ENCODE data around the gene WWOX.
"Not testable (repeated sequence)": the region's sequence is repeated elsewhere in the genome, so short reads cannot be mapped to it uniquely, and the experiment has no call there.

Gene WWOX

GRCh38 chr16:79188739-79189122 is 1089.3 kb downstream of the WWOX start:
- no peak for DNase-seq

GRCh38 chr16:79190542-79190941 is 1091.1 kb downstream of the WWOX start:
- DNase-seq: no peak

GRCh38 chr16:79191933-79192332 is 1092.5 kb downstream of the WWOX start:
- DNase-seq: no peak

DNA sequence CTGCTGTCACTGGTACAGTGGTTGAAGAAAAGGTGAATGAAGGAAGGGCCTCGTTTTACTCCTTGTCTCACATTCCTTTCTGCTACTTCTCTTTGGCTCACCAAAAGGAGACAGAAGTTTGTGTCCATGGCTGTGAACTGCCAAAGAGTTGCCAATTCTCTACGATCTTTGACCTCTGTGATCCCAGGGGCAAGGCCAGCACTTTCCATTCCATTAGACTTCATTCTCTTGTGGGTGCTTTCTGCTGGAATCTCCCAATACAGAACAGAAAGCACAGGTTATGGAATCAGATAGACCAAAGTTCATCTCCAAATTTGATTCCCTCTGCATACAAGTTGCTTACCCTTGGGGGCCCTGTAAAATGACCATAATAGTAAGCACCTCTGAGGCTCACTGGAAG is 1093.5 kb downstream of the WWOX start:
- no peak for DNase-seq

GRCh38 chr16:79194291-79194690 is 1094.8 kb downstream of the WWOX start:
- no peak for DNase-seq

DNA sequence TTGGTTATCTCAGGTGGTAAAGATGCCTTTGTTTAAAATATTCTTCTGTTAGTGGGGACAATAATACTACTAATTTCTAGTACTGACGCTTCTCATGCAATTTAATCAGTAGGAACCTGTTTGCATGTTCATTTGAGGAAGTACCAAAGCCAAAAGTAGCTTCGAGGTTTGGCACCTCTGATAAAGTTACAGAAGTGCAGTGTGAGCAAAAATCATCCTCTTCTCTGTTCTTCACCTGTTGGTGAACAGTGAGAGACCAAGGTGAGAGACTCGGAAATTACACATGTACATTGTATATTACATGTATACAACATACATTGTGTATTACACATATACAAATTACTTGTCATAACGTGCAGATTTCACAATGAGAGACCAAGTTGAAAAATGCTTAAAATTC is 1096.5 kb downstream of the WWOX start:
- DNase-seq: no peak

DNA sequence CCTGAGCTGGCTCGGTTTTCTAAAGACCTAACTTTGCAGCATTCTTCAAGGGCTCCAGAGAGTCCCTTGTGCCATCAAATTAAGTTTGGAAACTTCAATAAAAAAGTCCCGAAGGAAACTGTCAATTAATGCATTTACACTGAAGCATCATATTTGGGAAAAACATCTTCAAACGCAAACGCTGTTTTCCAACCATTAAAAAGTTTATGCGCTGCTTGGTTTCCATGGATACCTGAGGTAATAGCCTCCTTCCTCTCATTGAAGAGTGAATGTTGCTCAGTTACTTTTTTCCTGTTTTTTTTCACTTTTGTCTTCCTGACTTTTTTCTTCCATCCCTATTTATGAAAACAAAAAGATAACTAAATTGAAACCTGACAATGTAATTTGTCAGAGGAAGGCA is 1102.0 kb downstream of the WWOX start:
- DNase-seq: no peak

- no peak for DNase-seq
Measured at GRCh38 chr16:79202977-79203376, 1103.5 kb downstream of the WWOX start.

- DNase-seq: no peak
Measured at GRCh38 chr16:79204486-79204885, 1105.0 kb downstream of the WWOX start.

DNA sequence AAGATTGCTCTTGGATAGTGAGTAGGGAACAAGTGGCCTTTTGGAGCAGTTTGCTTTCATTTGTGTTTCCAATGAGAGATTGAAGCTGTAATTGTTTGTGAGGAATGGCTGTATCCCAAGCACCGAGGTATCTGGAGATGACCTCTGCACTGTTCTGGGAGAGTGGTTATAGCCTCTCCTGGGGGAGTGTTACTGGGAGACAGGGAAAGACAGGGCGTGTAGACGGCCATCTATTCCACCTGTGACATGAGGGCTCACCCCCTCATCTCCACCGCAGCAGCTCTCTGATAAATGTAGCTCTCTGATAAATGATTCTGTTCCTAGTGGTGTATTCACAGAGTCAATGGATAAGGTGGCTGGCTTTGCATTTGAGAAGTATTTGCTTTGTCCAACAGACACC is 1107.4 kb downstream of the WWOX start:
- no peak for DNase-seq

DNA sequence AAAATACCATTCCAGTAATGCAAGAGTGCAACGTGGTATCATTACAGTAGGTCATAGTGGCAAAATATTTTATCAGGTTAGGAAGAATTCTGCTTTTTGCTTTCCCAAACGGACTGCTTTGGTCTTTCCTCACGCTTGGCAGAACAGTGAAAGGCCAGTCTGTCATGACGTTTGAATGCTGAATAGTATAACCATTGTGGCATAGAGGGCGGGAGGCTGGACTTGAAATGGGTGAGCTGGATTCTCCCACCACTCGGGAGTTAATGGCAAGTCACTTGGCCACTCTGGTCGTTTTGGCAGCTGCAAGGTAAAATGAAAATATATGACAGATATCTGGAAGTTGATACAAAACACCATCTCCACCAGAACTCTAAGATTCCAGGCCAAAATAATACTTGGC is 1109.9 kb downstream of the WWOX start:
- DNase-seq: no peak

GRCh38 chr16:79210607-79211006 is 1111.2 kb downstream of the WWOX start:
- DNase-seq: no peak

DNA sequence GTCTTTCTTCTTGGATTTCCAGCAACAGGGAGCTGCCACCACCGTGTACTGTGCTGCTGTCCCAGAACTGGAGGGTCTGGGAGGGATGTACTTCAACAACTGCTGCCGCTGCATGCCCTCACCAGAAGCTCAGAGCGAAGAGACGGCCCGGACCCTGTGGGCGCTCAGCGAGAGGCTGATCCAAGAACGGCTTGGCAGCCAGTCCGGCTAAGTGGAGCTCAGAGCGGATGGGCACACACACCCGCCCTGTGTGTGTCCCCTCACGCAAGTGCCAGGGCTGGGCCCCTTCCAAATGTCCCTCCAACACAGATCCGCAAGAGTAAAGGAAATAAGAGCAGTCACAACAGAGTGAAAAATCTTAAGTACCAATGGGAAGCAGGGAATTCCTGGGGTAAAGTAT is 1112.1 kb downstream of the WWOX start:
- no peak for DNase-seq

GRCh38 chr16:79212114-79212791 is 1112.8 kb downstream of the WWOX start:
- DNase-seq: no peak

DNA sequence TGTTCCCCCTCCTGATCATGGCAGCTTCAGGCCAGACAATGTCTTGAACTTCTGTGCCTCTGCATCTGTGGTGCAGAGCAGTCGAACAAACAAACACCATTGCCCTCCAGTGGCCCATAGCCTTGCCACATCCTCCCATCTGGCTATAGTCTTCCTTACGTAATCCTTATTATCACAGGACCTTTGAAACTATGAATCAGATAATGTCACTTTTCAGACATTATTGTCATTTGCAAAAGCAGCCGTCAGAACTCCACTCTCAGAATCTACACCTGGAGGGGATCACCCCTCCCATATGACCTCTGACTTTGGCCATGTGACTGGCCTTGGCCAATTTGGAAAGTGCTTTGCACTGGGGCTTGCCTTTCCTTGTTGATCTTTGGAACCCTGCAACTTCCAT is 1113.8 kb downstream of the WWOX start:
- no peak for DNase-seq

DNA sequence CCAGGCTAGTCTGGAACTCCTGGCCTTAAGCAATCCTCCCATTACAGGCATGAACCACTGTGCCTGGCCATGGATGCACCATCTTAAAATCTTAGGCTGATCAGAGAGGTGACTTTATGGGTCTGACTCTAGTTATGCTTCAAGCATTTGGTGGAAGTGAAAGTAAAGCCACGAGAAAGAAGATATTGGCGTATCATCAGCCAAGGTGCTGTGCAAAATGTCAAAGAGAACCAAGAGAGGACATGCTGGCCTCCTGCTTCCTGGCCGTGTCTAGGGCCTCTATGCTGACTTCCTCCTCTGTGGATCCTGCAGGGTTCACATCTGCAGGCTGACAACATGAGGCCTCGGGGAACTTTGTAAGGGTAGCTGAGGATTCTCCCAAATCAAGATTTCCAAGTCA is 1115.8 kb downstream of the WWOX start:
- no peak for DNase-seq

GRCh38 chr16:79217375-79218011 is 1118.0 kb downstream of the WWOX start:
- no peak for DNase-seq

DNA sequence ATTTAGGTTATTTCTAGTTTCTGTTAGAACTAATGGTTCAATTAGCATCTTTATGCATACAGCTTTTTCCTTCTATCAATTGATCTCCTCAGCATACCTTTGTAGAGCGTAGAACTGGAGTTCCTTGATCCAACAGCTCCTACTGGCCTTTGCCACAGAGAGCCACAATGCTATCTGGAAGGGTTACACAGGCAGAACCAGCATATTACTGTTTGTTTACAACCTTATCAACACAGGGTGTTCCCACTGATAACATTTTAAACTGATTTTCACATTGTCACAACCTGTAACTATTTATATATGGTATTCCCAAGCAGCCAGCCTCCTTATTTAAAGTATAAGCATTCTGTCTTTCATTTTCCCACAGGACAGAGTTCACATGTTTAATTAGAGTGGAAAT is 1118.9 kb downstream of the WWOX start:
- no peak for DNase-seq

- DNase-seq: not testable (repeated sequence)
Measured at GRCh38 chr16:79225994-79226393, 1126.5 kb downstream of the WWOX start.

DNA sequence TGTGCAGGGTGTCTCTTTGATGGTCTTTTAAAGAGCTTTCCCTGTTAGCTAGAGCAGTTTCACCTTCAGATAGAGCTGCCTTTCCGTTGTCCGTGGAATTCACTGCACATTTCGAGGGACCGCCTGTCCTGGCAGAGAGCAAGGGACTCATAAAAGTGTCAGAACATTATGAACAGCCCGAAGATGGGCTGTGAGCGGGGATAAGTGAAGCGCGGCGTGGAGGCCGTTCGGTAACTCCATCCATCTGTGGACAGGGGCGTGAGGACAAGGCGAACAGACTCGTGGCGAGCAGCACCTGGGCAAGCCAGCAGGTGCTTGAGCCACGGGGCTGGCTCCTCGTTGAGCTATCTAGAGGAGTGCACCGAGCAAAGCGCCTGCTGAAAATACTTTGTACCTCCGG is 1129.9 kb downstream of the WWOX start:
- no peak for DNase-seq

- not testable (repeated sequence) for DNase-seq
Measured at GRCh38 chr16:79245700-79246099, 1146.2 kb downstream of the WWOX start.

- DNase-seq: no peak
Measured at GRCh38 chr16:79247386-79247785, 1147.9 kb downstream of the WWOX start.

DNA sequence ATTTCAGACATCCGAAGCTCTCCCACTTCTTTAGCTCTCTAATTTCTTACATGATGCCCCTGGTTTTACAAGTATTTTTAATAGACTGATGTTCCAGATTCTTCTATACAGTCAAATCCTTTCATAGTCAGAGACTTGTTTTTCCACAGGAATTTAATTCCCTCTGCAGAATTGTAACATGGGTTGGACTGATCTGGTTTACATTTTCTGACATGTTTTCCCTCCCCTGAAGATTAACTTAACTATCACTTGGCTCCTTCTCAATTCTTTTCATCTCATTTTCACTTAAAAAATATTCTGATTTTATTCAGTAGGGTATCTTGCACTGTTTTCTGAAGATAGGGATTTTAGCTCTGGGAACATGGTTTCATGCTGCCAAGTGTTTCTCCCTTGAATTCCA is 1148.9 kb downstream of the WWOX start:
- DNase-seq: no peak

GRCh38 chr16:79250502-79251098 is 1151.1 kb downstream of the WWOX start:
- DNase-seq: no peak
